A204.1 (cell line): ENCODE results near the gene DFFA.
A peak's percentile ranks its signal among the peaks of the same experiment; 100 is the strongest.
"Not testable (repeated sequence)": the region's sequence is repeated elsewhere in the genome, so short reads cannot be mapped to it uniquely, and the experiment has no call there.

Experiments used
- FAIRE-seq: peaks from 2 replicates; lab custom pipeline; 2012; peaks lifted over from hg19 to GRCh38; lab: Jason Lieb, UNC

DFFA gene

GRCh38 chr1:10429868-10430215 is 42.5 kb downstream of the DFFA start:
- no peak for FAIRE-seq

- no peak for FAIRE-seq
Observed at GRCh38 chr1:10428984-10429383, 43.3 kb downstream of the DFFA start.

- FAIRE-seq = not testable (repeated sequence)
Observed at GRCh38 chr1:10426535-10426848, 45.8 kb downstream of the DFFA start.

GRCh38 chr1:10425826-10426534 is 46.3 kb downstream of the DFFA start:
- FAIRE-seq = not testable (repeated sequence)

GRCh38 chr1:10424651-10425050 is 47.7 kb downstream of the DFFA start:
- no peak for FAIRE-seq

- FAIRE-seq = no peak
Observed at GRCh38 chr1:10424034-10424433, 48.3 kb downstream of the DFFA start.

- no peak for FAIRE-seq
Observed at GRCh38 chr1:10421637-10422036, 50.7 kb downstream of the DFFA start.

GRCh38 chr1:10419351-10419750 is 53.0 kb downstream of the DFFA start:
- FAIRE-seq = no peak

- not testable (repeated sequence) for FAIRE-seq
Observed at GRCh38 chr1:10418741-10419140, 53.6 kb downstream of the DFFA start.

GRCh38 chr1:10415967-10416366 is 56.4 kb downstream of the DFFA start:
- FAIRE-seq = not testable (repeated sequence)

GRCh38 chr1:10415211-10415930 is 57.0 kb downstream of the DFFA start:
- FAIRE-seq = peak; percentile 41

GRCh38 chr1:10407201-10407600 is 65.1 kb downstream of the DFFA start:
- FAIRE-seq = no peak
